ENCODE data around the gene PRPSAP2.
"Not testable (repeated sequence)": the region's sequence is repeated elsewhere in the genome, so short reads cannot be mapped to it uniquely, and the experiment has no call there.

PRPSAP2 gene

GRCh38 chr17:18857864-18858566, at the start of gene PRPSAP2:
PRPSAP2 (plus strand) TSS chr17:18858131; CDS start chr17:18865834, 7,703 bp downstream.
- peak; percentile 88 to 90 for DNase-seq (ENCODE audit: low read depth in 1 of 2, low spot score in 1 of 2)

- not testable (repeated sequence) for DNase-seq (ENCODE audit: low read depth in 1 of 2, low spot score in 1 of 2)
Observed at GRCh38 chr17:18815924-18816323, 42.0 kb upstream of the PRPSAP2 start.

DNA sequence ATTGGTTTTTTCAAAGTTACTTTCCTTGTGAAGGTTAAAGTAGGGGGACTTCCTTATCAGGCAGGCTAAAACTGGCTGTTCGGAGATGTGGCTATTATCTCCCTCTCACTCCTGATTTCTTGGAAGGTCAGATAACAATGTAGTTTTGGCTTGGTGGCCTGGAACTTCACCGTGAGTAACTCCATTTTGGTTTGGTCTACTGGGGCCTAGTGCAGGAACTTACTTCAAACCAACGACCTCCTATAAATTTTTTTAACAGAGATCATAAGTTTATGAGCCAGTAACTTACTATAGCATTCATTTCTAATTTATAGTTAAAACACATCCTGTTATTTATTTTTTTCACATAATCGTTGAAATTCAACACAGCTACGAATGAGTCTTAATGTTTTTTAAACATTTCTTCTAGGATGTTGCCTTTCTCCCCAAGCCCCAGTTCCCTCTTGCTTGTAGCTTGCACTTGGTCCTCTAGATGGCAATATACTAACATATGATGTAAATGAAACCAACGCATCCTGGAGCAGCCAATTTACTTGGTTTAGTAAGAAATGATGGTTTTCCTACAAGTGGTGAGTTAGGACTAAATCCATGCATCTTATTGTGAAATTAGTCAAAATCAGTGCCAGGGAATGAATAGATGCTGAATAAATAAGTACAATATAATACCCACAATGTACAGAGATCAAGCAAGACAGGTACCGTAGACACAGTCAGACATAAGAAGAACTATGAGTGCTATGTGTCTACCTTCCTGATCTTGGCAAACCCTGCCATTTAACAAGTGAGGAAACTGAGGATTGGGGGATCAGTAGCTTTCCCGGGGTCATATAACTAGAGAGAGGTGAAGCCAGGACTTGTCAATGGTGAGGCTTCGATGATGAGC, 41.2 kb upstream of the PRPSAP2 start:
- peak in 1 of 2 donors; percentile 1 for DNase-seq (ENCODE audit: low read depth in 1 of 2, low spot score in 1 of 2)

- DNase-seq (ENCODE audit: low read depth in 1 of 2, low spot score in 1 of 2), result not testable (repeated sequence)
Observed at GRCh38 chr17:18821430-18821829, 36.5 kb upstream of the PRPSAP2 start.

- DNase-seq (ENCODE audit: low read depth in 1 of 2, low spot score in 1 of 2), result not testable (repeated sequence)
Observed at GRCh38 chr17:18827613-18828012, 30.3 kb upstream of the PRPSAP2 start.

- DNase-seq (ENCODE audit: low read depth in 1 of 2, low spot score in 1 of 2), result no peak
Observed at GRCh38 chr17:18848501-18848900, 9.4 kb upstream of the PRPSAP2 start.

DNA sequence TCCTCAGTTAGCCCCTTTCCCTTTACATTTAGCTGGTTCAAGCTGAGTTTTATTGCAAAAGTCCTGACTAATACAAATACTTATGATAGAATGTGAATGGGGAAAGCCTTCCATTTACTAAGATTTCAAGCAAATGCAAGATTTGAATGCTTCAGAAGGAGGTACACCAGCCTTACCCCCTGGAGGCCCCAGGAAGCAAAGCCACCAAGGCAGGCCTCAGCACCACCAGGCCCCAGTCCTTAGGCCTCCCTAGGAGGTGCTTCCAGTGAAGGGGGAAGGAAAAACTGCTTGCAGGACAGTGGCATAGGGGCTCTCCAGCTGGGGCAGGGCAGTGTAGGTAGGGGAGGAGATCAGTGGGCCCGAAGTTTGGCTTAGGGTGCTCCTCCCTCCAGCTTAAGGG, 7.3 kb upstream of the PRPSAP2 start:
- no peak for DNase-seq (ENCODE audit: low read depth in 1 of 2, low spot score in 1 of 2)

DNA sequence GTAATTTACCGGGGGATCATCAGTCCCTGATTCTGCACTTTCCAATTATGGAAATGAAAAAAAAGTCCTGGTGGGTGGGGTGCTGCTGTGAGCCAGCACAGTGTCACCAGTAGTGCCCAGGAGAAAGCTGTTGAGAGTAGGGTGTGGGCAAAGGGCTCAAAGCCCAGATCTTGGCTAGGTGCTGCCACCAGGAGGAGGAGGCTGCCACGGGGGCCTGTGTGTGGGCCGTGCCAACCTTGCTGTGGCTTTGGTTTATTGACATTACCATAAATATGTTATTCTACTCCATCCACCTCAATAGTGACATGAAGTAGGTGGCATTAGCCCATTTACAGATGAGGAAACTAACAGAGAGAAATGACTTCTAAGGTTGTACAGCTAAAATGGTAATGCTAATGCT, 6.7 kb upstream of the PRPSAP2 start:
- no peak for DNase-seq (ENCODE audit: low read depth in 1 of 2, low spot score in 1 of 2)

DNA sequence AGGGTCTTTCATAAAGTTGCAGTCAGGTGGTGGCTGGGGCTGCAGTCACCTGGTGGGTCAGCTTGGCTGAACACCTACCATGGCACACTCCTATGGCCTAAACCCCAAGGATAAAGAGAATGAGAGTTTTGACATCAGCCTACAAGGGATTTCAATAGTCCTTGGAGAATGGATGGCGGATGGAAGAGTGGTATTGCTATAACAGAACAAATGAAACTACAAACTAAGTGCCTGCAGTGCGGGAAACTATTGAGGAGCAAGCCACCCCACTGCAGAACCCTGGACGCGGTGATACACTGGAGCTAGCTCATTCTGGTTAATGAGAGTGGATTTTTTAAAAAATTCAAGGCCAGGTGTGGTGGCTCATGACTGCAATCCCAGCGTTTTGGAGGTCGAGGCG, 3.0 kb upstream of the PRPSAP2 start:
- DNase-seq (ENCODE audit: low read depth in 1 of 2, low spot score in 1 of 2), result no peak

DNA sequence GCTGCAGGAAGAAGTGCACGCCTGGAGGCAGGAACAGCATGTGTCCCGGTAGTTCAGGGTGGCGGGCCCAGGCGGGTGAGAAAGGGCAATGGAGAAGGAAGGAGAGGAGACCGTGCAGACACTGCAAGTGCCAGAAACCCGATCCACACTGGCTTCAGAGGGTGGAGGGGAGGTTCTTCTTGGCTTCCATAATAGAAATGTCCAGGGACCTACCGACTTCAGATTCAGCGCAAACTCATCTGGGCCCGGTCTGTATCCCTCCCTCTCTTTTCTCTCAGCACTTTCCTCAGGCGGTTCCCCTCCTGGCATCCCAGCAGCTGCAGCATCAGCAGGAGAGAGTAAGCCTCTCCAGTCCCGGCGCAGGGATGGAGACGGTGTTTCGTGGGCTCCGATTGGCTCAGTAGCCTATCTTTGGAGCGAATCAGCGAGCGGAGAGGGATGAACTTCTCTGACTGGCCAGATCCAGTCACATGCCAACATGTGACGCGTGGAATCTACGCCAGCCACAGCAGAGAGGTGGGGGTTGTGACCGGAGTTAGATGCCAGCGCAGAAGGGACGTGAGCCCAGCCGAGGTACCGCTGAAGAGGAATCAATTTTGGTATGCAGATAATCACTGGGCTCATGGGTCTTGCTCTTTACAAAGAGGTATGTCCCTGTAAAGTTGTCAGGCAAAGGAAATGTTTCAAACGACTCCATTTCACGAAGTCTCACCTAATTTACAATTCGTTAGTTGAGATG, 1.9 kb upstream of the PRPSAP2 start:
- peak; percentile 67 to 79 for DNase-seq (ENCODE audit: low read depth in 1 of 2, low spot score in 1 of 2)

DNA sequence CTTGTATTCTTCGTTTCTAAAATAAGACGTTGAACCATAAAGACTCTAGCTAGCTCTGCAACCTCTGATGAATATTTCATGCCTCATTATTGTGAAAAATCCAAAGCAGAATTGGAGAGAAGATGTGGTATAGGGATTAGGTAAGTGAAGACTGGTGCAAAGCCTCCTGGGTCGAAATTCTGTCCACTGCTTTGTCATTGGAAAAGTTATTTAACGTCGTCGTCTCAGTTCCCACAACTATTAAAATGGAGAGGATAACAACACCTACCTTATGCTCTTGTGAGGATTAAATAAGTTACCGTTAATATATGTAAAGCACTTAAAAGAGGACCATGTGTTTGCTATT, 1.4 kb upstream of the PRPSAP2 start:
- DNase-seq (ENCODE audit: low read depth in 1 of 2, low spot score in 1 of 2), result no peak

DNA sequence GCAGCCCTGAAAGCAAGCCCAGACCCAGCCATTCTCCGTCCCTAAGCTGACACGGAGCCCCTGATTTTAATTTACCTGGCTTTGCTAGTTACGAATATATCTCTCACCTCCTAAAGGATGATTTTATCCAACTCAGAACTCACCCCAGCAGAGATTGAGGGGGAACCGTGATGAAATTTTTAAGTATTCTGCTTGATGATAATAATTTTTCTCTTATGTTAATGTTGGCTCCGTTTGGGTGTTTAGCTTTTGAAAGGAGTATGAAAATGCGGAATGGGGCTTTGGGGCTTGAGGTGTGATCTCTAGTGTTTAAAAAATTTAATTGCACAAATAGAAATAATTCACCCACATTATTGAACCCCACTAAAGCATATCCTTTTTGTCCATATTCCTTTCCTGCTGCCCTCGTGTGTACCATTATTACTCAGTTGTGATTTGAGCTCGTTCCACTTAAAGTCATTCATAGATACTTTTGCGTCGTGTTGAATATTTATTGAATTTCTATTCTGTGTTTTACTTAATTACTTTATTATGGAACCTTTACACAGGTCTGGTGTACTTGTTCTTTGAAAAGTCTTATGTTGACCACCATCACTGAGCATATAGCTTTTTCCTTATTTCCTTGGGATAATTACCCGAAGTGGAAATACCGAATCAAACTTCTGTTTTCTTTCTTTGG, 775 bp downstream of the PRPSAP2 start:
- DNase-seq (ENCODE audit: low read depth in 1 of 2, low spot score in 1 of 2), result no peak

DNA sequence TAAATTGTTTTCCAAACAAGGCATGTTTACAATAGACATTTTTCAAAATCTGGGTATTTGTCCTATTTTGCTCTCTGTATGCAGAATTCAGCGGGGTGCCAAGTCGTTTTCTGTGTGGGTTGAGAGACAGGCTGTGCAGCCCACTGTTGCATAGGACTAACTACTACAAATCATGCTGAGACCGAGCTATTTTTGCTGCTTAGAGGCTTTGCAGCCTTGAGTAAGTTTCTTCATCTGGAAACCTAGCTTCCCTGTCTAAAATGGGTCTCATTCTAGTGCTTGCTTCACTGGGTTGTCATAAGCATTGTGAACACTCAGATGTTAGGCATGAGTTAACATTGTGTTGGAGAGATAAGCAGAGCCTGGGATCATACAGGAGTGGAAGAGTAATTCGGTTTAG, 1.3 kb downstream of the PRPSAP2 start:
- no peak for DNase-seq (ENCODE audit: low read depth in 1 of 2, low spot score in 1 of 2)

DNA sequence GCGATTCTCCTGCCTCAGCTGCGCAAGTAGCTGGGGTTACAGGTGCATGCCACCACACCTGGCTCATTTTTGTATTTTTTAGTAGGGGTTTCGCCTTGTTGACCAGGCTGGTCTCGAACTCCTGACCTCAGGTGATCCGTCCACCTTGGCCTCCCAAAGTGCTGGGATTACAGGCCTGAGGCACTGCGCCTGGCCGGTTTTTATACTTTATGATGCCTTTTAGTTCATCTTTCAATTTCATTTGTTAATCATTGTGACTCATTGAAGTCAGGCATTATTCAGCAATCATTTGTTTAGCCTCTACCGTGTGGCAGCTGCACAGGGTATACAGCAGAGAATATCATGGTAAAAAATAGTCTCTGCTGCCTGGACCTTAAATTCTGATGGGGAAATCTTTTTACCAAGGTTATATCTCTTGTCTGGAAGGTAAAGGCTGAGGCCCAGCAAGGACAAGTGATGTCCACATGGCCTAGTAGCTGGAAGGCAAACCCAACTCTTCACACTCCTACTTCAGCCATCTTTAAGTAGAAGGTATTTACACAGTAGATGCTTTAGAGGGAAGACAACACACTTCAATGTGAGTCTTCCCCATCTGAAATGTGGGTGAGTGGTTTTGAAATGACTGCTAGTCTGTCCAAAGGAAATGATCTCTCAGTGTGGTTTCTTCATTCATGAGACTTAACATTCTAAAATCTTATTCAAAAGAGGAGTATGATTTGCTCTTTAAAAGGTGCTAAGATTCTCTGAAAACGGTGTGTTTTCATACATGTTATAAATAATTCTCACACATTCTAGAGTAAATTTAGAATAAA, 2.4 kb downstream of the PRPSAP2 start:
- no peak for DNase-seq (ENCODE audit: low read depth in 1 of 2, low spot score in 1 of 2)

DNA sequence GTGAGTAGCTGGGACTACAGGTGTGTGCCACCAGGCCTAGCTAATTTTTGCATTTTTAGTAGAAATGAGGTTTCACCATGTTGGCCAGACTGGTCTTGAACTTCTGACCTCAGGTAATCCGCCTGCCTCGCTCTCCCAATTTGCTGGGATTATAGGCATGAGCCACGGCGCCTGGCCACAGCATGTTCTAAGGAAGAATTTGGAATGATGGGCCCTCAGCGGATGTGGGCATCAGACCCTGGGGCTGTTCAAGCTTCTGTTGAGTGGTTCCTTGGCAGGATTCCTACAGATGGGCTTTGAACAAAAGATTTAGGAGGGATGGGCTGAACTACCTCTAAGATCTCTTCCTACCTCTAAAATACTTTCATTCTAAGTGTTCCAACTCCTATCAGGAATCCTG, 4.1 kb downstream of the PRPSAP2 start:
- DNase-seq (ENCODE audit: low read depth in 1 of 2, low spot score in 1 of 2), result no peak

DNA sequence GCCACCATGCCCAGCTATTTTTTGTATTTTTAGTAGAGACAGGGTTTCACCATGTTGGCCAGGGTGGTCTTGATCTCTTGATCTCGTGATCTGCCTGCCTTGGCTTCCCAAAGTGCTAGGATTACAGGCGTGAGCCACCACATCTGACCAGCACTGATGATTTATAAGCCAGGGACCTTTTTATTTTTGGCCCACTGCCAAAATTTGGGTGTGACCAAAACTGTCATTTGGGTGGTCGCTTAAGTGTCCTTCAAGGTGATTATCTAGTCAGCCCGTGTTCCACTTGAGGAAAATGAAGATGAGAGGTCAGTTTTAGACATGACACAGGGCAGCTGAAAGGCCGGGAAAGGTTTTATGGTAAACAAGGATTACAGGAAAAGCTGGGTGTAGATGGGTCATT, 7.1 kb downstream of the PRPSAP2 start:
- DNase-seq (ENCODE audit: low read depth in 1 of 2, low spot score in 1 of 2), result not testable (repeated sequence)

GRCh38 chr17:18866866-18867813, 9.2 kb downstream of the PRPSAP2 start:
- DNase-seq (ENCODE audit: low read depth in 1 of 2, low spot score in 1 of 2), result no peak

DNA sequence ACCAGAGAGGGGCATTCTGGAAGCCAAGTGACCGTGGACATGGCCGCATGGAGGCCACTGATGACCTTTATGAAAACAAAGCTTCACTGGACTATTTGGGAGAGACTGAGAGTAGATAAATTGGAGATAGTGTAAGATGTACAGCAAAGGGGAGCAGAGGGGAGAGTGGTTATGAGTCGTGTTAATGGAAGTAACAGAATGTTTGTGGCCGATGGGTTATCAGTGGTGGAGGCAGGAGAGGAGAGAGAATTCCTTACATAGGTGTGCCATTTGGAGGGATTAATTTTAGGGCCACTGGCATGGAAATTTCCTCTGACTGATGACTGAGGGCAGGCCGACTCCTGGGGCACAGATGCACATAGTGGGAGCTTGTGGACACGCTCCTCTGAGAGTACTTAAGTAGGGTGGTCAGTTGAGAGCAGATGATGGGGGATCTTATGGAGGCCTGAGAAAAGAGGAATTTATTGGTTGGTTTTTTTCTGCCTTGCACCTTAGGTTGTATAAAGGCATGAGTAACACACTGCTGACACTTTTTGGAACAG, 19.2 kb downstream of the PRPSAP2 start:
- DNase-seq (ENCODE audit: low read depth in 1 of 2, low spot score in 1 of 2), result no peak

- no peak for DNase-seq (ENCODE audit: low read depth in 1 of 2, low spot score in 1 of 2)
Observed at GRCh38 chr17:18888766-18889290, 30.9 kb downstream of the PRPSAP2 start.
